Glutamatergic neuron (in vitro differentiated cells): ENCODE measurements around the gene TMEM53. TPM values are rescaled to one million over a fixed set of nuclear protein-coding genes. Genes with fewer than 3 reads are reported as not detected.

ENCODE experiments used
- DNase-seq: peaks from one replicate; pipeline ENCODE4 v3.0.0; 2022
- H3K27ac Mint-ChIP-seq: one replicate; pipeline ENCODE4 v1.8.0; 2020; ENCODE audit warnings: mild to moderate bottlenecking, mixed read lengths, inconsistent platforms; ENCODE audit not compliant: unreplicated experiment
- H3K27me3 Mint-ChIP-seq: one replicate; pipeline ENCODE4 v1.8.0; 2020; ENCODE audit warnings: mild to moderate bottlenecking, moderate library complexity, mixed read lengths, inconsistent platforms; ENCODE audit not compliant: unreplicated experiment
- H3K36me3 Mint-ChIP-seq: one replicate; pipeline ENCODE4 v1.8.0; 2020; ENCODE audit warnings: mild to moderate bottlenecking, mixed read lengths, inconsistent platforms; ENCODE audit not compliant: unreplicated experiment
- H3K4me1 Mint-ChIP-seq: one replicate; pipeline ENCODE4 v1.8.0; 2020; ENCODE audit warnings: mild to moderate bottlenecking, low read depth, mixed read lengths, inconsistent platforms; ENCODE audit not compliant: unreplicated experiment
- H3K4me3 Mint-ChIP-seq: one replicate; pipeline ENCODE4 v1.8.0; 2020; ENCODE audit warnings: mild to moderate bottlenecking, mixed read lengths, inconsistent platforms; ENCODE audit not compliant: unreplicated experiment
- H3K9me3 Mint-ChIP-seq: one replicate; pipeline ENCODE4 v1.8.0; 2020; ENCODE audit warnings: mild to moderate bottlenecking, moderate library complexity, mixed read lengths, inconsistent platforms; ENCODE audit not compliant: unreplicated experiment
- total RNA-seq: library from RNA; stranded (reverse); fragmentation: NEBNext Ultra II Directional; extraction: Animal tissue kit (Norgen Biotek cat#: 25700); gene quantifications from one replicate; pipeline ENCODE4 v1.2.1, GENCODE V29; 2021; ENCODE audit not compliant: unreplicated experiment
- TF ChIP-seq, protein P1 (sequence below): fragments of 200-600 bp; sonication (generic); IDR thresholded peaks from one replicate; pipeline ENCODE4 v1.5.0; 2021; ENCODE audit not compliant: partially characterized antibody, unreplicated experiment

Gene TMEM53
- total RNA-seq, 1 donor from 2014 or later: 10.1 TPM

DNA sequence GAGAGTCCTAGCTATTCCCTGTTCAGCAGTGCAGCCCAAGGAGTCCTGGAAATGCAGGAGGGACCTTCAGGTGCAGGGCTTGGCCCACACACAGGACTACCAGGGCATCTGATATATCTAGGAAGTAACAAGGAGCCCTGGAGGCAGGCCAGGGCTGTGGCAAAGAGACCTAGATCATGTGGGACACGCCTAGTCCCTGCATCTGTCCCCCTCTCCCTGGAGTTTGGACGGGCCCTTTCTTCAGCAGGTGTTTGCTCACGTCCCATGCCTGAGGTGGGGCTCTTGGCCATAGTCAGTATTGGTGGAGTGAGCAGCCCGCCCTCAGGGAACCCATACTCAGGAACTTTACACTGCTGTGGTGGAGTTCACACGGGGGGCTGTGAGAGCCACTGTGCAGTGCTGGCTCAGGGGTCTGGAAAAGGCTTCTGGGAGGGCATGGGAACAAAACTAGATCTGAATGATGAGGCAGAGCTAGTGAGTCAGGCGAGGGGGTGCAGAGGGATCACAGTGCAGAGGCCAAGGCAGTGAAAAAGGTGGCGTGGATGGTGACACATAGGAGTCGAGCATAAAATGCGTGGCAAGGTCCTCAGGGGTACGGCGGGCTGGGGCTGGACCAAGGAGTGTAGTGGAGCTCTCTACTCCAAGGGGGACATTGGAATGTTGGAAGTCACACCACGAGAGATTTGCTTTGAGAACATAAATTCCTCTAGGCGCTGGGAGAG, 25.6 kb downstream of the TMEM53 start:
- no peak overlapping the region for H3K4me3 Mint-ChIP-seq
- peaks cover 9% of the 10 kb centered on the region for H3K9me3 Mint-ChIP-seq
- peaks cover 8% of the 10 kb centered on the region for H3K27me3 Mint-ChIP-seq
- H3K36me3 Mint-ChIP-seq: peaks cover 6% of the 10 kb centered on the region
- H3K4me1 Mint-ChIP-seq: peaks cover 25% of the 10 kb centered on the region
- no peak overlapping the region for H3K27ac Mint-ChIP-seq
- TF ChIP-seq, protein P1, sequence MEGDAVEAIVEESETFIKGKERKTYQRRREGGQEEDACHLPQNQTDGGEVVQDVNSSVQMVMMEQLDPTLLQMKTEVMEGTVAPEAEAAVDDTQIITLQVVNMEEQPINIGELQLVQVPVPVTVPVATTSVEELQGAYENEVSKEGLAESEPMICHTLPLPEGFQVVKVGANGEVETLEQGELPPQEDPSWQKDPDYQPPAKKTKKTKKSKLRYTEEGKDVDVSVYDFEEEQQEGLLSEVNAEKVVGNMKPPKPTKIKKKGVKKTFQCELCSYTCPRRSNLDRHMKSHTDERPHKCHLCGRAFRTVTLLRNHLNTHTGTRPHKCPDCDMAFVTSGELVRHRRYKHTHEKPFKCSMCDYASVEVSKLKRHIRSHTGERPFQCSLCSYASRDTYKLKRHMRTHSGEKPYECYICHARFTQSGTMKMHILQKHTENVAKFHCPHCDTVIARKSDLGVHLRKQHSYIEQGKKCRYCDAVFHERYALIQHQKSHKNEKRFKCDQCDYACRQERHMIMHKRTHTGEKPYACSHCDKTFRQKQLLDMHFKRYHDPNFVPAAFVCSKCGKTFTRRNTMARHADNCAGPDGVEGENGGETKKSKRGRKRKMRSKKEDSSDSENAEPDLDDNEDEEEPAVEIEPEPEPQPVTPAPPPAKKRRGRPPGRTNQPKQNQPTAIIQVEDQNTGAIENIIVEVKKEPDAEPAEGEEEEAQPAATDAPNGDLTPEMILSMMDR: no peak
- no peak for DNase-seq

DNA sequence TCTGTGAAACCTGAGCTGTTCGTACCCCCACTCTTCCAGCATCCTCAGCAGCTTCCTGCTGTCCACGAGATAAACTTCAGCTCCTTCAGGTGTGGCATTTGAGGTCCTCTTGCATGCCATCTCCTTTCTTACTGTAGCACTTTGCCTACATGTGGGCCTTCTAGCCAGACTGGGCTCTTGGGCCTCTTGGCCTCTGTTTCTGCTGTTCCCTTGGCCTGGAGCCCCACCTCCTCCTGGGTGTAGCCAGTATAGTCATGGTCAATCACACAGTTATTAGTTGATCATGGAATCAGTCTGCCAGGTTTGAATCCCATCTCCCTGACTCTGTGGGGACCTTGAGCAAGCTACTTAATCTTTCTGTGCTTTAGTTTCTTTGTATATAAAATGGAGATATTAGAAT, 26.4 kb downstream of the TMEM53 start:
- H3K4me3 Mint-ChIP-seq: no peak overlapping the region

DNA sequence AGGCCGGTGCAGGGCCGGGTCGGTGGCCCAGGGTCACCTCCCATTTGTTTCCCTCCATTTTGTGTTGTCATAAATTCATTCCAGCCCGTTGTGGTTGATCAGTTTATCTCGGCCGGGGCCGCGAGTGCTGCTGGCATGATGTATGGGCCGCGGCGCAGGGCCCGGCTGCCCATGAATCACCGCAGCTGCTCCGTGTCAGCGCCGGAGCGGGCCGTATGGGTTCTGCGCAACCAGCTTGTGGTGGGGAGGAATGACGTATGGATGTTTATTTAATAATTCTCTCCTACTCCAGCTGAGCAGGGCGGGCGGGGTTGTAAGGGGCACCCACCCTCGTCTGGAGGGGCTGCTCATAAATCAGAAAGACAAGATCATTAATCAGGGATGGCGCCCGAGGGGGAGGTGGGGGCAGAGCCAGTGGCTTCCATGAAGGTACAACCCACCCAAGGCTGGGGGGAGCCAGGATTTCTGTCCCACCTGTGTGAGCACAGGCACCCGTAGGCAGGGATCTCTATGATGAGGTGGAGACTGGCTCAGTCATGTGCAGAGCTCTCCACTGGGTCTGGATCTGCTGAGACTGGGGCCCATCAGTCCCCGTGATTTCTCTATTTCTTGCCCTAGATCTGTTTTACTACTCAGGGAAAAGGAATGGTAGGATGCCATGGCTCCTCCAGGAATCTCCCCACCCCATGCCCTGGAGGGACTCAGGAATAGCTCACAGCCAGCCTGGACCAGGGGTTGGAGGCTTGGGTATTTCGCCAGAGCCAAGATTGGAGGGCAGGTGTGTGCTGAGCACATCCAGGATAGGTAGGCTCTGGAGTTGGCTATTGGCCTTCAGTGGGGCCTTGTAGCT, 27.8 kb downstream of the TMEM53 start:
- Mint-ChIP-seq H3K4me1 (peaks cover 40% of the 10 kb centered on the region), H3K27me3 (peaks cover 6% of the 10 kb centered on the region), H3K4me3 (no peak overlapping the region), H3K9me3 (peaks cover 7% of the 10 kb centered on the region), H3K36me3 (peaks cover 6% of the 10 kb centered on the region), H3K27ac (no peak overlapping the region)
- TF ChIP-seq, protein P1: no peak
- DNase-seq: no peak

More for the DNA sequence above, 26.4 kb downstream of the TMEM53 start:
- Mint-ChIP-seq H3K36me3 (peaks cover 6% of the 10 kb centered on the region), H3K27me3 (peaks cover 8% of the 10 kb centered on the region), H3K27ac (no peak overlapping the region), H3K4me1 (peaks cover 31% of the 10 kb centered on the region), H3K9me3 (peaks cover 7% of the 10 kb centered on the region)
- TF ChIP-seq, protein P1: no peak
- DNase-seq: no peak

DNA sequence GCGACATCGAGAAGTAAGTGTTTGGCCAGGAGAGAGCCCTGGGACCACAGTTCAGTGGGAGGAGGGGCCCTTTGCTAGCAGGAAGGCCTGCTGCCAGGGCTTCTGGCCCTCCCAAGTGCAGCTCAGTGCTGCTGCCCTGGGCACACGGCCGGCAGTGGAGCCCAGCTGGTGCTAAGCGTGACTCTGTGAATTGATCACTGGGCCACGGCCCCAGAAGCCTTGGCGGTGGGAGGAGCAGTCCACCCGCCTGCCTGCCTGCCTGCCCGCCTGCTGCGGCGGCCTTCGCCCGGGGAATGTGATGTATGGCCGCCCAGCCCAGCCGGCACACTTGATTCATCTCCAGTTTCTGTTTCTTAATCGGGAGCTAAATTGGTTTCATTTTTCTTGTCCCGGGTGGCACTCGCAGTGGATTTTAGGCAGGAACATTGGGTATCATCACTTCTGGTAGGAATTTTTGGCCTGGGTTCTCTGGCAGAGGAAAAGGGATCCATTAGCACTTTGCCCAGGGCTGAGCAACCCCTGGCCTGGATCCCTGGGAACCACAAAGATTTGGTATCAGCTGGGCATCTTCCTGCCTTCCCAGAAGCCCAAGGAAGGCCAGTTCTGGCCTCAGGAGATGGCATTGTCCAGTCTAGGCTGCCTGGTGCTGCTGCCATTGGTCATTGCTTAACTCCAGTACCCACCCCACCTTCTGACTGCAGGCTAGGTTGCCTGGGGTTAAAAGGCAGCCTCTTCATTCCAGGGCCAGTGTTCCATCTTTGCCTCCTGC, 28.6 kb downstream of the TMEM53 start:
- Mint-ChIP-seq H3K9me3 (peaks cover 9% of the 10 kb centered on the region), H3K27ac (no peak overlapping the region), H3K4me3 (no peak overlapping the region), H3K36me3 (peaks cover 6% of the 10 kb centered on the region), H3K4me1 (peaks cover 42% of the 10 kb centered on the region), H3K27me3 (peaks cover 6% of the 10 kb centered on the region)
- TF ChIP-seq, protein P1: no peak
- no peak for DNase-seq
